GM18502 (cell line): Measurements from ENCODE around the gene WDR45B.

ENCODE experiments used
- ATAC-seq: cut with Tn5 transposase; IDR thresholded peaks from one replicate; pipeline ENCODE4 v1.9.1; 2021; ENCODE audit warnings: mild to moderate bottlenecking; ENCODE audit not compliant: unreplicated experiment, poor library complexity

Gene WDR45B

GRCh38 chr17:82678265-82678891, 30.1 kb upstream of the WDR45B start:
- ATAC-seq, result no peak

- no peak for ATAC-seq
Measured at GRCh38 chr17:82677353-82677925, 29.2 kb upstream of the WDR45B start.

GRCh38 chr17:82675476-82676245, 27.4 kb upstream of the WDR45B start:
- ATAC-seq, result no peak

- no peak for ATAC-seq
Measured at GRCh38 chr17:82674656-82675475, 26.6 kb upstream of the WDR45B start.

GRCh38 chr17:82670661-82671450, 22.6 kb upstream of the WDR45B start:
- ATAC-seq, result no peak

GRCh38 chr17:82668631-82669099, 20.4 kb upstream of the WDR45B start:
- ATAC-seq, result no peak

GRCh38 chr17:82668024-82668630, 19.9 kb upstream of the WDR45B start:
- ATAC-seq, result no peak

- ATAC-seq, result no peak
Measured at GRCh38 chr17:82667668-82668000, 19.4 kb upstream of the WDR45B start.

- ATAC-seq, result no peak
Measured at GRCh38 chr17:82666931-82667667, 18.9 kb upstream of the WDR45B start.

- ATAC-seq, result no peak
Measured at GRCh38 chr17:82665891-82666290, 17.6 kb upstream of the WDR45B start.

- no peak for ATAC-seq
Measured at GRCh38 chr17:82665217-82665616, 17.0 kb upstream of the WDR45B start.

- ATAC-seq, result no peak
Measured at GRCh38 chr17:82664701-82665182, 16.5 kb upstream of the WDR45B start.

- no peak for ATAC-seq
Measured at GRCh38 chr17:82664276-82664575, 16.0 kb upstream of the WDR45B start.

- ATAC-seq, result no peak
Measured at GRCh38 chr17:82663381-82664275, 15.4 kb upstream of the WDR45B start.

- ATAC-seq, result no peak
Measured at GRCh38 chr17:82662711-82663261, 14.5 kb upstream of the WDR45B start.

- no peak for ATAC-seq
Measured at GRCh38 chr17:82661717-82662683, 13.8 kb upstream of the WDR45B start.

GRCh38 chr17:82659886-82660285, 11.6 kb upstream of the WDR45B start:
- ATAC-seq, result no peak
